ENCODE data around the gene ATAD3A.

GRCh38 chr1:1527092-1527816, 15.3 kb downstream of the ATAD3A start:
- TF ChIP-seq CTCF (conservative IDR thresholded peaks at IDR 0.05; ENCODE audit: low read depth in 2 of 2): no peak
- TF ChIP-seq JUNB (IDR thresholded peaks at IDR 0.05; ENCODE audit: unreplicated experiment): no peak
- TF ChIP-seq EZH2phosphoT487 (IDR thresholded peaks at IDR 0.05; ENCODE audit: unreplicated experiment): no peak
- TF ChIP-seq REST (IDR thresholded peaks at IDR 0.05; ENCODE audit: unreplicated experiment): no peak

All from GM23338 (cell line).